GM18499 (cell line): ENCODE data around the gene POLDIP3.
"Not testable (repeated sequence)": the region's sequence is repeated elsewhere in the genome, so short reads cannot be mapped to it uniquely, and the experiment has no call there.

Experiments used
- ATAC-seq: cut with Tn5 transposase; IDR thresholded peaks from one replicate; pipeline ENCODE4 v1.9.1; 2021; ENCODE audit warnings: moderate number of reproducible peaks; ENCODE audit not compliant: insufficient read depth, unreplicated experiment

Gene POLDIP3

GRCh38 chr22:42563943-42564342 is 50.7 kb downstream of the POLDIP3 start:
- not testable (repeated sequence) for ATAC-seq

GRCh38 chr22:42562684-42563083 is 52.0 kb downstream of the POLDIP3 start:
- ATAC-seq, result no peak

DNA sequence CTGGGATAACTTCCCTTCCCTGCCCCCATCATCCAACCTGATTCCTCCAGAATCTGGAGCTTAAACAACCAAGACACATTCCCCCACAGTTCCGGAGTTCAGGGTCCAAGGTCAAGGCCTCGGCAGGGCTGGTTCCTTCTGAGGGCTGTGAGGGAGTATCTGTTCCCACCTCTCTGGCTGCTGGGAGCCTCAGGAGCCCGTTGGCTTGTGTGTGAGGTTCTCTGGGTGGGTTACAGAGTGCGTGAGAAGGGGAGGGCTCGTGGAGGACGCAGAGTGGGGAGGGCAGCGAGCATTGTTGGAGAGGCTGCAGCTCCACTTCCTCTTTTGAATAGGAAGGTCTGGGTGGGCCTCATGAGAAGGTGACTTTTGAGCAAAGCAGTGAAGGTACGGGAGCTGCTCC is 52.4 kb downstream of the POLDIP3 start:
- ATAC-seq, result no peak

DNA sequence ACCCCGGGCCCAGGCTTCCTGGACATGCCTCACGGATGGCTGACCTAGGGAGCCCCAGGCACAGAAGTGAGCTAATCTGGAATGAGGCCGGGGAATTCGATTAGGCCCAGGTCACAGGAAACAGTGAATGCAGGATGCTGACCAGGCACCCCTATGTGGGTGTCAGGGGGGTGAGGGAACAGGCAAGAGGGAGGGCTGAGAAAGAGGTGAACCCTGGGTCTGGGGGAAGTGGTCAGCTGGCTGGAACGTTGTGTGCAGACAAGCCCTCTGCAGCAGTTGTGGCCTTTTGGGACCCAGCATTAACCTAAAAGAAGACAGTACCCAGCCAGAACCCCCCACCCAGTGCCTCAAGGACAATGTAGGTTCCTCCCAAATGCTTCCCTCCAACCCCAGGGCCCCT is 52.8 kb downstream of the POLDIP3 start:
- no peak for ATAC-seq

GRCh38 chr22:42560781-42561180 is 53.9 kb downstream of the POLDIP3 start:
- no peak for ATAC-seq

DNA sequence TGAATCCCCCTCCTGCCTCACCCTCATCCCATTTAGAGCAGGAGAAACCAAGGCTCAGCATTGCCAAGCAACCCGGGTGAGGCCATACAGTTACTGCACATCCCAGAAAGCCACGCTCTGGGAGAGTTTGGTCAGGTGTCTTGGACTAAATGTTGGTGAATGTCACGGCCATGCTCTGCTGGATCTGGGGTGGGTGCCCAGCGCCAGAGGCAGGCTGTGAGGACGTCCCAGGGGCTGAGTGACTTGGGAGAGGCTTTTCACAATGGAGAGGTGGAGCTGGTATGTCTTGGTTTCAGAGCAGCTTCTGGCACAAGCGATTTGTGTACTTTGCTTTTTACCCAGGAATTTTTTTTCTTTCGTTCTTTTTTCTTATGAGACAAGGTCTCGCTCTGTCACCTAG is 54.3 kb downstream of the POLDIP3 start:
- ATAC-seq, result no peak

GRCh38 chr22:42553475-42554361 is 61.0 kb downstream of the POLDIP3 start, which contains the start of gene SERHL2:
Gene SERHL2 (plus strand): TSS chr22:42553956. CDS start chr22:42554021, 65 bp downstream.
- no peak for ATAC-seq

- ATAC-seq, result not testable (repeated sequence)
Measured at GRCh38 chr22:42552294-42552647, 62.4 kb downstream of the POLDIP3 start.

DNA sequence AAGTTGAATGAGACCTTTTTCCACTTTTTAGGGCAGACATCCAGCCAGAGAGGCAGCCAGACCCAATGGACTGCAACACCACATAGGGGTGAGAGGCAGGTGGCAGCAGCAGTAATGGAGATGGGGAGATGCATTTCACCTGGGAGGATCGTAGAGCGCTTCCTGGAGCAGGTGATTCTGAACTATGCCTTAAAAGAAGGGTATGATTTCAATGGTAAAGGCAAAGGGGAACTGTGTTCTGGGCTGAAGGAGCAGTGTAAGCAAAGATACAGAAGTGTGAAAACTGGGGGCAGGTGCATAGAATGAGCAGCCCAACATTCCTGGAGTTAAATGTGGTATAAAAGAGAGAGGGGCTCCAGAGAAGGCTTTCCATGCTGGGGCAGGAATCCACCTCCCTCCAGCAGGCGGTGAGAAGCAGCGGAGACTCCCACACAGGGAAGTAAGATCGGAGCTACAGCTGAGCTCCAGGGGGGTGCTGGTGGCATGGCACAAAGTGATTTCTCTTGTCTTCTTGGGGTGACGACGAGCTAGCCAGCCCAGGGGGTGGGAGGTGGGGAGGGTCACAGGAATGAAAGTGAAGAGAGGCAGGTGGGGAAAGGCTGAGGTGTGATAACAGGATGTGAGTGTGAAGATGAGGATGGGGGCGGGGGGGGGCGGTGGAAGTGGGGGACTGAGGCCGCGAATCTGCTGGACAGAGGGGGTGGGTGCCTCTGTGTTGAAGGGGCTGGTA is 65.2 kb downstream of the POLDIP3 start:
- ATAC-seq, result no peak

GRCh38 chr22:42548597-42549330 is 65.9 kb downstream of the POLDIP3 start:
- no peak for ATAC-seq

DNA sequence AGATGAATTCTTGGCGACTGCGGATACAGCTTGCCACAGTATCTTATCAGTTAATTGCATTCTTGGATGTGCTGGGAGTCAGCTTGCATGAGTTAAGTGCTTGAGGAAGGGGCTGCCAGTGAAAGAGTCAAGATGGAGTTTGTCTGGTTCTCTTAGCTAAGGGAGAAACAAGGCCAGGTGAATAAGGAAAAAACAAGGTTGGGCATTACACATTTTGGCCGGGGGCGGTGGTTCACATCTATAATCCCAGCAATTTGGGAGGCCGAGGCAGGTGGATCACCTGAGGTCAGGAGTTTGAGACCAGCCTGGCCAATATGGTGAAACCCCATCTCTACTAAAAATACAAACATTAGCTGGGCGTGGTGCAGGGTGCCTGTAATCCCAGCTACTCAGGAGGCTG is 66.6 kb downstream of the POLDIP3 start:
- not testable (repeated sequence) for ATAC-seq

DNA sequence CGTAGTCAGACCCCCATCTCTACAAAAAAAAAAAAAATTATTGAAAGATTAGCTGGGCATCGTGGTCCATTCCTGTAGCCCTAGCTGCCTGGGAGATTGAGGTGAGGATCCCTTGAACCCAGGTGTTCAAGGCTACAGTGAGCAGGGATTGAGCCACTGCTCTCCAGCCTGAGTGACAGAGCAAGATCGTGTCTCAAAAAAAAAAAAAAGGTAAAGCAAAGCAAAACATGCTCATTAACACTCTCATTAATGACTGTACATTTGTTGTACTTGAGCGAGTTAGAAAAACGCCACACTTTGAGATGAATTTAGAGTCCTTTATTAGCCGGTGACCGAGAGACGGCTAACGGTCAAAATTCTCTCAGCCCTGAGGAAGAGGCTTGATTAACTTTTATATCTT is 67.1 kb downstream of the POLDIP3 start:
- ATAC-seq, result no peak

DNA sequence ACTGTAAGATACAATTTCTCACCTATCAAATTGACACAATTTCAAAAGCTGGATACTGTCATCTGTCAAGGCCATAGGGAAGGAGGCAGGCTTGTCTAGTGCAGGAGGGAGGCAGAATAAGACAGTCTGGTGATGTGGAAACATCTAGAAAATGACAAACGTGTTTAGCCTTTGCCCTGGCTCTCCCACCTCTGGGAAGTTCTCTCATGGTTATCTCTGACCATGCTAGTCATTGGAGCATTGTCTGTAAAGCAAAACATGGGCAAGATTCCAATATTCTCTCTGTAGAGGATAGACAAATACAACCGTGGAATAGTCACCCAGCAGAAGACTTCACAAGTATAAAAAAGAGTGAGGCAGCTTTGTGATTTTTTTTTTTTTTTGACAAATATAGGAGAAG is 70.0 kb downstream of the POLDIP3 start:
- ATAC-seq, result no peak

DNA sequence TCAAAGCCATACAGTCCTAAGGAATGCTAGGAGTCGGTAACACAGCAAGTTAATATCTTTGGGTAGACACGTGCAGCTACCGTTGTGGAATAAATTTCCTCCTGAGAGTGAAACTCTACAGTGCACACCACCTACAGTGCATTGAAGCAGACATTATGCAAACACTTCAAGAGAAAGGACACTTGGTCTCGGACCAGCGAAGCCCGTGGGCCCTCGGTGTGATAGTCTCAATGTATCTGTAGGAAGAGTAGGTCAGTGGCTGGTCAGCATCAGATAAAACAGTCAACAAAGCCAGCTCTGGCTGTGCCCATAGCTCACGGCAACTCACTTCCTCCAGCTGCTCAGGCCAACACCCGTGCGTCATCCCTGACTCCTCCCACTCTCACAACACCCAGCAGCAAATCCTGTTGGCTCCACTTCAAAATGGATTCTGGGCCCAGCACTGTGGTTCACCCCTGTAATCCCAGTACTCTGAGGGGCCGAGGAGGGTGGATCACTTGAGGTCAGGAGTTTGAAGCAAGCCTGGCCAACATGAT is 75.4 kb downstream of the POLDIP3 start:
- ATAC-seq, result not testable (repeated sequence)

GRCh38 chr22:42537199-42537831 is 77.4 kb downstream of the POLDIP3 start:
- ATAC-seq, result not testable (repeated sequence)

DNA sequence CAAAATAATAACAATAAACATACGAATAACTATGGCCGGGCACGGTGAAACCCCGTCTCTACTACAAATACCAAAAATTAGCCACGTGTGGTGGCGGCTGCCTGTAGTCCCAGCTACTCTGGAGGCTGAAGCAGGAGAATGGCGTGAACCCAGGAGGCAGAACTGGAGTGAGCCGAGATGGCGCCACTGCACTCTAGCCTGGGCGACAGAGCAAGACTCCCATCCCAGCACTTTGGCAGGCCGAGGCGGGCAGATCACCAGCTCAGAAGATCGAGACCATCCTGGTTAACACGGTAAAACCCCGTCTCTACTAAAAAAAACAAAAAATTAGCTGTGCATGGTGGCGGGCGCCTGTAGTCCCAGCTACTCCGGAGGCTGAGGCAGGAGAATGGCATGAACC is 78.0 kb downstream of the POLDIP3 start:
- ATAC-seq, result not testable (repeated sequence)

DNA sequence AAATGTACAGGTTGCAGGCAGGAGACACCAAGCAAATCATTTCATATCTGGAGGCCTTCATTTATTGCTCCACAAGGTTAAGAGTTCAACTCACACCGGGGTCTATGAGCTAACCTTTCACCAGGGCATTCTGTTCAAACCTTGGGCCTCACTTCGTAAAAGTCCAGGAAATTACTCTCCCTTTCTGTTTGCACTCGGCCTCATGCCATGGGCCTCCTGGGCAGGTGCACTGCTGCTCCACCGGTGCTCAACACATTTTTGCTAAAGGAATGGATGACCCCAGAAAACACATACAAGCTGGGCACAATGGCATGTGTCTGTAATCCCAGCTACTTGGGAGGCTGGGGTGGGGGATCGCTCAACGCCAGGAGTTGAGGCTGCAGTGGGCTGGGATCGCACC is 78.5 kb downstream of the POLDIP3 start:
- no peak for ATAC-seq

DNA sequence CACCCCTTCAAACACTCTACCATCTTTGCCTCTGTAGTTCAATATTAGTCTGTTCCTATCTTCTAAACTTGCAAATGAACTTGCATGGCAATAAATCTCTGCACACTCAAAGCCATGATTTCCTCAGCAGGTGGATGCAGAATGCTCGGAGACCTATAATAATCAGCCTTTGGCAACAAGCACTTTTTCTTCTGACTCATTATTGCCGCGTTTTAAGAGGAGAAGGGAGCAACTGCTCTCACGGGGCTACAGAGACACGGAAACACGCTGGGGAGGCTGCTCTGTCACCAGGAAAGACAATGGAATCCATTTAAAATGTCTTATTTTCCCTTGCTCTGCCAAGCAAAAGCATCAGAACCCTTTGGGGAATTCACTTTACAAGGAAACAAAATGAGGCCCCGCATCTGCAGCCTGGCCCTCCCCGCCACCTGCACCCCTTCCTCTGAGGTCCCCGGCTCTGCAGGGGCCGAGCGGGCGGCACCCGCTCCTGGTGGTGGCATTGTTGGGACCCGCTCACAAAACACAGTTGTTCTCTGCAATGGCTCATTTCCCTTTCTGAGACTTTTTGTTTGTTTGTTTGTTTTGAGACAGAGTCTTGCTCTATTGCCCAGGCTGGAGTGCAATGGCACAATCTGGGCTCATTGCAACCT is 79.5 kb downstream of the POLDIP3 start:
- not testable (repeated sequence) for ATAC-seq
